Mucosa of rectum (tissue), 2 donors: ENCODE data around the gene TMEM239.
"Not testable (repeated sequence)": the region's sequence is repeated elsewhere in the genome, so short reads cannot be mapped to it uniquely, and the experiment has no call there.

ENCODE experiments used
- H3K27ac ChIP-seq, 2 donors: one replicate each; pipeline ENCODE4 v1.7.0; 2013; ENCODE audit warnings: inconsistent platforms in 2 of 2, low read depth in 2 of 2, low read length in 2 of 2
- H3K27me3 ChIP-seq, 2 donors: one replicate each; pipeline ENCODE4 v1.7.0; 2013; ENCODE audit warnings: low read length in 2 of 2; ENCODE audit not compliant: control insufficient read depth in 2 of 2, insufficient read depth in 2 of 2
- H3K36me3 ChIP-seq, 2 donors: one replicate each; pipeline ENCODE4 v1.7.0; 2013; ENCODE audit warnings: low read length in 2 of 2; ENCODE audit not compliant: control insufficient read depth in 2 of 2, insufficient read depth in 2 of 2
- H3K4me1 ChIP-seq, 2 donors: one replicate each; pipeline ENCODE4 v1.7.0; 2013; ENCODE audit warnings: low read length in 2 of 2, mild to moderate bottlenecking in 1 of 2; ENCODE audit not compliant: control insufficient read depth in 2 of 2, insufficient read depth in 2 of 2
- H3K4me3 ChIP-seq, 2 donors: one replicate each; pipeline ENCODE4 v1.7.0; 2013; ENCODE audit warnings: low read length in 2 of 2
- H3K9ac ChIP-seq, 2 donors: one replicate each; pipeline ENCODE4 v1.7.0; 2013; ENCODE audit warnings: low read length in 2 of 2, low read depth in 1 of 2, mild to moderate bottlenecking in 1 of 2
- H3K9me3 ChIP-seq, 2 donors: one replicate each; pipeline ENCODE4 v1.7.0; 2013; ENCODE audit warnings: low read length in 2 of 2; ENCODE audit not compliant: control insufficient read depth in 2 of 2
- donor health status: healthy.
- donor health status: Normal muscosa, but diverticular disease.

Gene TMEM239

DNA sequence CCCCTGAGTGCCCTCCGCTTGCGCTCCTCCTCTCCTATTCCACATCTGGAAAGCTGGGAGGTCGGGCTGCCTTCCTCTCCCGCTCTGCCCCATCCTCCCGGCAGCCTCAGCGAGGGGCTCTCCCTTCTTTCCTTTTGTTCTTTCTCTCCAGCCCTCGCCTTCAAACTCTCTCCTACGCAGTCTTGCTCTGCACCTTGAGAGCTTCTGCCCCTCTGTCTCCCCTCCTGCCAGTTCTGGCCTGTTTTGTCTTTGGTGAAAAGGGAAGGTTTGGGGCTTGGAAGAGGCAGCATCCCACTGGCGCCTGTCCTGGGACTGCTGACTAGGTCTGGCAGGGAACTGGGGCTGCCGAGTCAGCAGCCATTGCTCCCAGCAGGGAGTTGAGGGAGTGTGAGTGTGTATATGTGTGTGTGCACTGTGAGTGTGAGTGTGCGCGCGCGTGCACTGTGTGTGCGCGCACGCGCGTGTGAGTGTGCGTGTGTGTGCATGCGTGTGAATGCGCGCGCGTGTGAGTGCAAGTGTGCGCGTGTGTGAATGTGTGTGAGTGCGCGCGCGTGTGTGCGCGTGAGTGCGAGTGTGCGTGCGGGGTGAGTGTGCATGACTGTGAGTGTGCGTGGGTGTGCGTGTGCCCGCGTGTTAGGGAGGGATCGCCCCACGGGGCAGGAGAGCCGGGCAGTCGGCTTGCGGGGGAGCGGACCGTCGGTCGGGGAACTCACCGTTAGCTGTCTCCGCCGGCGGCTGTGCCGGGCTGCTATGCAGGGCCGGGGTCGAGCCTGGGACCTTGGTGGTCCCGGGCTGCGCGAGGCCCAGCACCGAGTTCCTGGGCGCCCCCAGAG is 16.3 kb upstream of the TMEM239 start:
- no peak overlapping the region for H3K9ac ChIP-seq
- peaks cover 18 to 33% of the 10 kb centered on the region in 2 donors for H3K27me3 ChIP-seq
- no peaks in the 10 kb centered on the region for H3K9me3 ChIP-seq
- no peaks in the 10 kb centered on the region for H3K36me3 ChIP-seq
- H3K4me1 ChIP-seq = peaks cover 0 to 5% of the 10 kb centered on the region in 2 donors
- no peak overlapping the region for H3K27ac ChIP-seq
- H3K4me3 ChIP-seq = peak overlapping the region; percentile 57 to 66

DNA sequence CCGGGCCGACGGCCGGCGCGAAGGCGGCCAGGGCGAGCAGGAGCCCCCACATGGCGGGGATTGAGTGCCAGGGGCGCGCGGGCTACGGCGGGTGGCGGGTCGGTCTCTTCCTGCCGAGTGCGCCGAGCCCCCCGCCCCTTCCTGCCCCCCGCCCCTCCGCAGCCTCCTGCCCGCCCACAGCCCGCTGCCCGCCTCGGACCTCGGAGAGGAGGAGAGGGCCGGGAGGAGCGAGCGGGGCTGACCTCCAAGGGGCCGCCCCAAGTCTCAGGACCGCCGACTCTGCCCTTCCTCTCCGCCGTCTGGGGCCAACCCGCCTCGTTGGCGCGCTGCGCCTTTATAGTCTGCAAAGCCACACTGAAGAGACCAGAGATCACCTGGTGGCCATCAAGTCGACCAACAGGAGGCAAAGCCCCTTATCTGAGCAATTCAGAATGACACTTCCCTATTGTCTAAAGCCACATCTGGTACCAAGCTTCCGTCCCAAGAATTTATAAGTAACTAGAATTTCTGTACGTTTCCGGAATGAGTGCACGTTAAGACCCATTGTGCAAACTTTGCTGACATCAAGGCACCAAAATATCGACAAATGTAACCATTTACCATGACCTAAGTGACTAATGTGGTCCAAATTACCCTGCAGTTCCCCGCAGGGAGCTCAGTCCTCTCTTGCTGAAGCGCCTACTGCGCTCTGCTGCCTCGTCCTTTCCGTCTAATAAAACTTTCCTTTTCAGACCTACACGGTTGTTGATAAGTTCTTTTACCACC is 15.5 kb upstream of the TMEM239 start, which contains the start of gene CPXM1:
Gene CPXM1 (minus strand): TSS at position 107 of the 765 bp plus-strand sequence. CDS start 55 bp downstream, at position 52.
- Histone ChIP-seq H3K27ac (no peak within 1 kb of the TSS), H3K36me3 (no peaks in the 10 kb centered on the region), H3K4me3 (peak within 1 kb of the TSS; percentile 57 to 66), H3K9ac (no peak within 1 kb of the TSS), H3K4me1 (peaks cover 0 to 5% of the 10 kb centered on the region in 2 donors), H3K27me3 (peaks cover 17 to 34% of the 10 kb centered on the region in 2 donors), H3K9me3 (no peaks in the 10 kb centered on the region)

- no peaks in the 10 kb centered on the region for H3K36me3 ChIP-seq
- H3K4me1 ChIP-seq = peaks cover 0 to 9% of the 10 kb centered on the region in 2 donors
- no peak overlapping the region for H3K9ac ChIP-seq
- no peak overlapping the region for H3K4me3 ChIP-seq
- no peak overlapping the region for H3K27ac ChIP-seq
- H3K27me3 ChIP-seq = peaks cover 17 to 38% of the 10 kb centered on the region in 2 donors
- no peaks in the 10 kb centered on the region for H3K9me3 ChIP-seq
These were observed 14.9 kb upstream of the TMEM239 start for GRCh38 chr20:2801286-2801728.

DNA sequence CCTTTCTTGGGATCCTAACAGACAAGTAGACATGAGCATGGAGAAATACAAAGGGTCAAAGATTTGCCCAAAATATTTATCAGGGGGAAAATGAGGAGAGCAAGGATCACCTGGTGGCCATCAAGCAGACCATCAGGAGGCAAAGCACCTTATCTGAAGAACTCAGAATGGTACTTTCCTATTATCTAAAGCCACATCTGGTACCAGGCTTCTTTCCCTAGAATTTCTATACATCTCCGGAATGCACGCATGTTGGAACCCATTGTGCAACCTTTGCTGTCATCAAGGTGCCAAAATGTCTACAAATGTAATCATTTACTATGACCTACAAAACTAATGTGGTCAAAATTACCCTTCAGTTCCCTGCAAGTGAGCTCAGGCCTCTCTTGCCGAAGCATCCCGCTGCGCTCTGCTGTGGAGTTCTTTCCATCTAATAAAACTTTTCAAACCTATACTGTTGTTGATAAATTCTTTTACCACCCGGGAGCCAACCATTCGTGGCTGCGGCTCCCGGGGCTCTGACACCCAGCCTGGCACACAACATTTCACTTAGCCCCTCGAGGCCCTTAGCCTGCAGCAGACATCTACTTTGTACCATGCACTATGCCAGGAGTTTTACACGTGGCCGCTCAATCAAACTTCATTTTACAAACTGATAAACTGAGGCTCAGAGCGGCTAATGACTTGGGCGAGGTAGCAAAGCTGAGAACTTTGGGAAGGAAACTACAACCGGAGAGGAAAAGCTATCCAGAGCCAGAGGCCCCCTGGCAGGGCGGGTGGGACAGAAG is 11.9 kb upstream of the TMEM239 start:
- H3K4me1 ChIP-seq = peaks cover 0 to 9% of the 10 kb centered on the region in 2 donors
- no peaks in the 10 kb centered on the region for H3K36me3 ChIP-seq
- H3K27me3 ChIP-seq = peaks cover 21 to 31% of the 10 kb centered on the region in 2 donors
- H3K9ac ChIP-seq = no peak overlapping the region
- H3K4me3 ChIP-seq = no peak overlapping the region
- H3K9me3 ChIP-seq = no peaks in the 10 kb centered on the region
- no peak overlapping the region for H3K27ac ChIP-seq

DNA sequence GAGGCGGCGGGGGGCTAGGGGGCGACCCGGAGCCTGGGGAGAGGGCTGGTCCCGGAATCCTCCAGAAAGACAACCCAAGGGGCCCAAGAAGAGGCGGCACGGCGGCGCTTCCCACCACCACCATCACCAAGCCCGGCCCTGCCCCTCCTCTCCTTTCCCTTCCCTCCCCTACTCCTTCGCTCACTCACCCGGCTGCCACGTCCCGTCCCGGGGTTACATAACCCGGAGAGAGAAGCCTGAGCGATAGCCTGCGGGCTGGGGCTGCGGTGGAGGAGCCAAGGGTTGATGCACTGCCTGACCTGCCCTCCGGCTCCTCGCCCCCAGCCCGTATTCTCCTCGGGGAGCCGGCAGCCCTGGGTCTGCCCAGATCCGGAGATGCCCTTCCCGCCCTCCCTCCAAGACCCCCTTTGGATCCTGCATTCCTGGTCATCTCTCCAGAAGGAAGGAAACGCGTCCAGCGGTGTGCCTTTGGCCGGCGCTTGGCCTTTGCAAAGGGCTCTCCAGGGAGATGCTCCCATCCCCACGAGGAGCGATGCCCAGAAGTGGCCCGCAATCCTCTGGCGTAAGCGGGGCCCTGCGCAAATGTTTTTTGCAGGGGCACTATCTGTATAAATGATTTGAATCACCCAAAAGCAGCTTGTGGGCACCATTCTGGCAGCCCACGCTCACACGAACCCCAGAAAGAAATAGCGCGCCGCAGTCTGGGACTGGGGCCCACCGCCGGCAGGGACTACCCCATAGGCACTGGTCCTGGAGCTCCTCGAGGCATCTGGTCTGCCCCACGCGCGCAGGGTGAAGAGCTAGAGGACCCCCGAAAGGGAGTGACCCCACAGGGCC is 11.1 kb upstream of the TMEM239 start:
- Histone ChIP-seq H3K4me1 (peaks cover 0 to 5% of the 10 kb centered on the region in 2 donors), H3K9me3 (no peaks in the 10 kb centered on the region), H3K27ac (no peak overlapping the region), H3K36me3 (no peaks in the 10 kb centered on the region), H3K27me3 (peaks cover 17 to 23% of the 10 kb centered on the region in 2 donors), H3K9ac (no peak overlapping the region), H3K4me3 (no peak overlapping the region)

DNA sequence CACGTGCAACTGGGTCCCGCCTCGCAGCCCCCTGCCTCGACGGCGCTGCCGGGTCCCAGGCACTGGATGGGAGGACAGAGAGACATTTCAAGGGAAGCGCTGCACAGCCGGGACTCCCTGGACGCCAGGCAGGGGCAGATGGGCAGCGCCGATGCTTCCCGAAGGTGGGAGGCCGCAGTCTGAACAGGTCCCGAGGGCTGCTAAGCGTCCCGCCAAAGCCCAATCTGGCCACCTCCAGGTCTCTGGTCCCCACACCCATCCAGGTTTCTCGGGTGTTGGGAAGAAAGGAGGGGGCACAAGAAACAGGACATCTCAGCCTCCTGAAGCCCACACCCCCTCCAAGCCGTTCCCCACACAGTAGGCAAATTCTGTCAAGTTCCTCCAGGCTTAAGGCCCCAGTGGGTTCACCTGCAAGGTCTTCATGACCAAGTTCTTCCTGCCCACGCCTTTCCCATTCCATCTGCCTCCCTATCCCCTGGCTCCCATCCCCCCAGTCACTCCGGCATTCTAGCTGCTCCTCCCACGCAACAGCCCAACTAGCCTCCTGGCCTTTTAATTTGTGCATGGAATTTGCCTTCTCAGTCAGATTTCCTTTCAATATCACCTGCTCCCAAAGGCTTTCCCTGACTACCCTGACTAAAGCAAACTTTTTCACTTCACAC is 10.3 kb upstream of the TMEM239 start:
- H3K4me1 ChIP-seq = peaks cover 0 to 3% of the 10 kb centered on the region in 2 donors
- no peaks in the 10 kb centered on the region for H3K9me3 ChIP-seq
- H3K4me3 ChIP-seq = no peak overlapping the region
- H3K27ac ChIP-seq = no peak overlapping the region
- H3K36me3 ChIP-seq = no peaks in the 10 kb centered on the region
- H3K27me3 ChIP-seq = peaks cover 15 to 17% of the 10 kb centered on the region in 2 donors
- H3K9ac ChIP-seq = no peak overlapping the region

DNA sequence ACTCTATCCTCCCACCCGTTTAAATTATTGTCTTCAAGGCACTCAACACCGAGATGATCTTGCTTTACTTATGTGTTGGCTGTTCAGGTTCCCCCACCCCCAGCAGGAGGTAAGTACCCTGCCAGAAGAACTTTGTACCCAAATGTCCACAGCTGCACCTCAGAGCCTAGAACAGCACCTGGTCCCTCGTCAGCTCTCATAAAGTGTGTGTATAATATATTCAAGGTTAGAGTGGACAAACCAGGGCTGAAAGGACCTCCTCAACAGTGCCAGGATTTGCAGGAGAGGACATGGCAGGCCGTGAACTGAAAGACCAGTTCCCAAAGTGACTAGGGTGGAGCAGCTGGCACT is 9.8 kb upstream of the TMEM239 start:
- Histone ChIP-seq H3K9ac (no peak overlapping the region), H3K36me3 (no peaks in the 10 kb centered on the region), H3K4me1 (peaks cover 0 to 3% of the 10 kb centered on the region in 2 donors), H3K27ac (no peak overlapping the region), H3K27me3 (peaks cover 10 to 14% of the 10 kb centered on the region in 2 donors), H3K4me3 (no peak overlapping the region), H3K9me3 (no peaks in the 10 kb centered on the region)

DNA sequence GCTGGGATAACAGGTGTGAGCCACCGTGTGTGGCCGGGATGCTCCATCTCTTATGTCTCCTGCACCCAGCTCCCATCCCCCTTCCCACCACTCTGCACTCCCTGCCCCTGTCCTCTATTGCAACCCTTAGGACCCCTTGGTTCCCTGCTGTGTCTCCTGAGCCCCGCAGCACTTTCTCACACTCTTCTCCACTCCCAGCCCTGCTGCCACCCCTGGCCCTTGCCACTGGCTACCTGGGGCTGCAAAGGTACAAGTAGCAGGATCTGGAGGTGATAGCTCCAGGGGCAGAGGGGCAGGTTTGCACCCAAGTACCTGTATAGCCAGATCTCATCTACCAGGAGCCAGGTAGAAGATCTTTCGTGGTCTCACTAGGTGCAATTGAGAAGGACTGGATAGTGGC is 9.1 kb upstream of the TMEM239 start:
- Histone ChIP-seq H3K27ac (no peak overlapping the region), H3K4me1 (peaks cover 0 to 3% of the 10 kb centered on the region in 2 donors), H3K9ac (no peak overlapping the region), H3K9me3 (no peaks in the 10 kb centered on the region), H3K27me3 (peaks cover 7 to 12% of the 10 kb centered on the region in 2 donors), H3K4me3 (no peak overlapping the region), H3K36me3 (no peaks in the 10 kb centered on the region)

GRCh38 chr20:2807929-2808328 is 8.2 kb upstream of the TMEM239 start:
- peaks cover 7 to 12% of the 10 kb centered on the region in 2 donors for H3K27me3 ChIP-seq
- not testable (repeated sequence) for H3K4me1 ChIP-seq, H3K27ac ChIP-seq, H3K36me3 ChIP-seq, H3K9ac ChIP-seq, H3K4me3 ChIP-seq, H3K9me3 ChIP-seq
